ENCODE data around the gene ZBP1.

ZBP1 gene

GRCh38 chr20:57657535-57658446 is 37.6 kb upstream of the ZBP1 start:
- DNase-seq: no peak

GRCh38 chr20:57656821-57657534 is 36.8 kb upstream of the ZBP1 start:
- DNase-seq: no peak

DNA sequence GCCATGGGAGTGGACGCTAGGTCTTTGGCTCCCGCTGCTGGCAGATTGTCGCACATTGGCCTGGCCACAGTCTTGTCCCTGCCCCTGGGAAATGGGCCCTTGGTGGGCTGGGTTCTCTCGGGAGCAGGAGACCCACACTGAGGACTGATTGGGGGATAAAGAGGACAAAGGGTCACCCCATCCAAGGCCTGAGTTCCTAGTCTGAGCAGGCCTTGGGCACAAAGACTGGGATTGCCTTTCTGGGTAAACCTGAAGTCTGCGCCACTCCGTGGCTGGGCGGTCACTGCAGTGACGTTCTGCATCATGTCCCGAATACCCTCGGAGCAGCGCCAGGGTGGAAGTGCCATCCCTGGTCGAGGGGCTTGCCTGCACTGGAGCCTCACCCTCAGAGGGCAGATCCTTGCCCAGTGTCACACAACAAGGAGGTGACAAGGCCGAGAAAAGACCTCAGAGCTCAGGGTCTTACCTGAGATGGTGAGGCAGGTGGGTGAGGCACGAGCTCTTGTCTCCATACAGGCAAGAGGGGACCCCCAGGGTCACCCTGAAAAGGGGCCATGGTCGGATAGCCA is 36.1 kb upstream of the ZBP1 start:
- no peak for DNase-seq

- no peak for DNase-seq
Measured at GRCh38 chr20:57655809-57656155, 35.6 kb upstream of the ZBP1 start.

DNA sequence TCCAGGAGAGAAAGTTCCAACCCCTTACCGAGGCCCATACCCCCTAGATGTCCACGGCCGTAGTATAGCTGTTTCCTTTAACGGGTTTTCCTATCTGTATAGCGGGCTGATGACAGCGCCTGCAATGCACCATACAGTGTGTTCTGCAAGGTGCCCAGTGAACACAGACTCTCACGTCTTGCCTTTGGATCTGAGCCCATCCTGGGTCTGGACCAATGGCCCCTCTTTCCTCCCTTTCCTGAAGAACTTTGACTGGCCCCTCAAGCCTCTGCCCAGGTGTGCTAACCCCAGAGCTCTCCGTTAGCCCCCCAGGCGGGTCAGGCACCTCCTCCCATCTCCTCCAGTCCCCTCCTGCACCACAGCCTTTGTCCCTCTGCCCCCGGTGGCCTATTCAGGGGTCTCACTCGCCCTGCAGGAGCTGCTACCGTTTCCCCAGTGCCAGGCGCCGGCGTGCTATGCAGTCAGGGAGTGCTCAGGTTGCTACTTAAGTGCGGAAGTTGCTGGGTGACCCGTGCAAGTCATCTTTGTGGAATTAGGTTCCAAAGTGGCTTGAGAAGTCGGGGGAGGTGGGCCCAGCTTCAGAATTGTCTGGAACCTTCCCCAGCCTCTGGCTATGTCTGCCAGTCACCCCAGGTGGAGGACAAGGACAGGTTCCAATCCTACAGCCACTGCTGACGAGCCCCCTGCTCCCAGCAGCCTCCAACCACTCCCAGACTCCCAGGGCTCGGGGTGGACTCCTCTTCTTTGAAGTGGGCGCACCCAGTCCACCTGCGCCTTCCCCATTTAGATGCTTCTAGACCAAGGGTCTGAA is 35.0 kb upstream of the ZBP1 start:
- no peak for DNase-seq

DNA sequence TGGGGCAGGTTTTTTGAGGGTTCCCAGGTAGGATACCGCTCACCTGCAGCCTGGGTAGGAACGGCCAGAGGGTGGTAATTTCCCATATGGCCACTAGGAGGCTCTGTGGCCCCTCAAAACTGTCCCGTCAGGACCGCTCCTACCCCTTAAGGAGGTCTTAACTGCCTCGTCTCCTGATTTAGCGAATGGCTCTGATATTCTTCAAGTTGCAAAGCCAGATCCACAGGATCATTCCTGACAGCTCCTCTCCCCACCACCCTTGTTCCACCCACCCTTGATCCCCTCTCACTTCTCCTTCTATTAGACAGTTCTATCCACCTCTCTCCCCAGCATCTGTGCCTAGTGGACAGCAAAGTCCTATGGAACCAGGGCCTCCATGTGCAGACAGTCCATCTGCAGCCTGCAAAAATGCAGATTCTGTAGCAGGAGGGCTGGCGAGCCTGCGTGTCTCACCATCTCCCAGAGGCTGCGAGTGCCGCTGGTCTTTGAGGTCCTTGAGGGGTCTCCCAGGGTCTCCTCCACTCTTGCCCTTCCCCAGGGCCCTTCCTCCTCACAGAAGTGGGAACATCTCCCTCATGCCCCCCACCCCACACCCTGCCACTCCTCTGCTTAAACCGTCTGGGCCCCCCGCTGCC is 34.3 kb upstream of the ZBP1 start:
- DNase-seq: peak; percentile 5 to 45

- DNase-seq: no peak
Measured at GRCh38 chr20:57653910-57654309, 33.7 kb upstream of the ZBP1 start.

DNA sequence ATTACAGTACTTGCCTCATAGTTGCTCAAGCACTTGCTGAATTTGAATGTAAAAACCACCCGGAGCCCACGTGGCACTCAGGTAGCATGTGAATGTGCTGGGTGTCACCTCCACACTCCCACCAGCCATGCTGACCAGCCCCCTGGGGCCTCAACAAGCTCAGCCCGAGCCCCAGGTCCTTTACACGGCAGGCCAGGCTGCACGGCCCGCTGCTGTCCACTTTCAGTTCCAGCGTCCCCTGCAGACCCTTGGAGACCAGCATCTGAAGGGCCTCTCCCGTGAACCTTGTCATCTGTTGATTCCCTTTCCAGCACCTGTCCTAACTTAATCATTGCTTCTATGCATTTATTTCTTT is 33.3 kb upstream of the ZBP1 start:
- no peak for DNase-seq

DNA sequence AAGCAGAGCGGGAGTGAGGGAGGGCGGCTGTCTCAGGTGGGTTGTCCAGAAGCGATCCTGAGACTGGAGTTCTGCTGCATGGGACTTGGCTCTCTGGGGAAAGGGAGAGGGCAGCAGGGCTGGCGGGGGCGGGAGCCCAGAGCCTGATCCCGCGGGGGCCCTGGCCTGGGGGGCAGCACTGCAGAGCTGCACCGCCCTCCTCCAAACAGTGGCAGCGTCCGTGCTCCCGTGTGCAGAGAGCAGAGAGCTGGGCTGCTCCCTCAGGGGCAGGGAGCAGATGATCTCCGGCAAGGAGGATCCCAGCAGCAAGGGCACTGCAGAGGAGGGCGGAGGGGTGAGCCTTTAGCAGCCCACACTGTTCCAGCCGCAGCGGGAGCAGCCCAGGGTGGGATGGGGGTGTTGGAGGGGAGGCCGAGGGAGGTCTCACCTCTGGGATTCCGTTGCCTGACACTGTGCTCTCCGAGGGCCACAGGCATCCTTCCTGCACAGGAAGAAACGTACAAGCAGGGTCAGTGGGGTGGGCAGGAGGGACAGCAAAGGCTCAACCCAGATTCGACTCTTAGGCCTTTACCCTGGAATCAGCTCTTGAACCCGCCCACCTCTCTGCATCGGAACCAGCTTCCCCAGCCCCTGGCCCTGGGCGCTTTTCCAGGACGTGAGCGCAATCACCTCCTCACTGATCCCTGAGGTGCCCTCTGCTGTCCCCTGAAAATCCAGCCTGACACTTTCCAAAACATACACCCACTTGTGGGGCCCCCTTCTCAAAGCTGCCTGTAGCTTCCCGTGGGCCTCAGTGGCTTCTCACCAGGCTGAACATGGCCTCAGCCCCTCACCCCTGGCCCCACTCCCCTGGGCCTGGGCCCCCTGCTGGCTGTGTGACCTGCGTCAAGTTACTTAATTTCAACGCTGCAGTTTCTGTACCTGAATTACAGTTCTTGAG is 32.6 kb upstream of the ZBP1 start:
- no peak for DNase-seq

GRCh38 chr20:57651881-57652605 is 31.8 kb upstream of the ZBP1 start:
- no peak for DNase-seq

DNA sequence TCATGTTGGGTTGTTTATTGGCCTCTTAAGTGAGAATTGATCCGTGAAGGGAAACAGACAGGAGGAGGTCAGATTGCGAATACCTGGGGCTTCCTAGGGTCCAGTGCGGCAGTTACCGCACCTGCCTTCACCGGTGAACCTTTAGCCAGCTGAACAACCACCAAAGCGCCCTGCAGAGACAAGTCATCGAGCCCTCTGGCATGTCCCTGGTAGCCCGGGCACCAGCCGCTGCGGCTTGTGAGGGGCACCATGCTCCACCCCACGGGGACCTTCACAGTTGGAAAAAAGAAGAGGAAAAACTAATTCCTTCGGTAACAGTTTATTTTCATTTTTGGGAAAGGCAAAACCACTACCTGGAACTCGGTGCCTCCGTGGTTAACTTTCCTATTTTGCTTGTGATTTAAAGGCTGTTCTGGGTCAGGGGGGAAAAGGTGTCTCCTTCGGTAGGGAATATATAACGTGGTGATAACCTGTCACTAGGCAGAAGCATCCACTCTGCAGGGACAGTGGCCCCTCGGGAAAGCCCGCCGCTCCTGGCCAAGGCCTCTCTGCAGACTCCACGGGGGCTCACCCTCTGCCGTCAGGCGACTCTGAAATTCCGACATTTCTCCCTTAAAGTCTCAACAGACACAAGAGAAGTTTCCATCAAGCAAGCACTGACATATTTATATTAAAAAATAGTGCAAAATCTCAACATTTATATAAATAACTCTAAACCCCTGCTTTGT is 30.7 kb upstream of the ZBP1 start:
- DNase-seq: no peak

DNA sequence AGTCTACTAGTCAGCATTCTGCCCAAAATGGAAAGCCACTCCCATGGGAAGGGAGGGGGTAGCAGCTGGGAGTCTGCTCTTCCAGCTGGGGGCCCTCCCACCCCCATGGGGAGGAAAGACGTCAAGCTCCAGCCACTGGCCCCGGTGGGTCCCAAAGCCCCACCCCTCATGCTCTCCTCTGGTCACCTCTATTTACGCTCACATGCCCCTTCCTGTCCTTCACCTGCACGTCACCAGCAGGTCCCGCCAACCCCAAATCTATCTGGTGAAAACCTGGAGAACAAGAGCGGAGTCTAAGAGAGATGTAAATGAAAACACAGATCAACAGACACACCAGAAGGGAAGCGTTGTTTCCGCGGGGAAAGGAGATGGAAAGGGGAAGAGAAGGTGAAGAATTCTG is 30.0 kb upstream of the ZBP1 start:
- no peak for DNase-seq

DNA sequence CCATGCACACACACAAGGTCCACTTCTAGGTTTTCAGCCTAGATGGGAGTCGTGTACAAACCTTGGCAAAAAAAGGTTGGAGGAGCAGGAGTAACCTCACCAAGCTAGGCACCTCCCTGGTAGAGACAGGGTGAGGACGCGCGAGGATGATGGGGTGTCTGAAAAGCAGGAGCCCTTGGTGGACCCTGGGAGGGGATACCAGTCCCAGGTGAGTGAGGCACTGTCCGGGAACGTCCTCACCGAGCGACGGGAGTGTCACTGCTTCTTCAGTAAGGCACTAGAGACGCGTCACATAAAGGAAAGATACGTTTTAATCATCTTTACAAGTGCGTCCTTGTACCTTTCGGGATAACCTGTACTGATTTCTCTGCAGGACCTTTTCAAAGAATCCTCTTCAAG is 29.4 kb upstream of the ZBP1 start:
- no peak for DNase-seq

DNA sequence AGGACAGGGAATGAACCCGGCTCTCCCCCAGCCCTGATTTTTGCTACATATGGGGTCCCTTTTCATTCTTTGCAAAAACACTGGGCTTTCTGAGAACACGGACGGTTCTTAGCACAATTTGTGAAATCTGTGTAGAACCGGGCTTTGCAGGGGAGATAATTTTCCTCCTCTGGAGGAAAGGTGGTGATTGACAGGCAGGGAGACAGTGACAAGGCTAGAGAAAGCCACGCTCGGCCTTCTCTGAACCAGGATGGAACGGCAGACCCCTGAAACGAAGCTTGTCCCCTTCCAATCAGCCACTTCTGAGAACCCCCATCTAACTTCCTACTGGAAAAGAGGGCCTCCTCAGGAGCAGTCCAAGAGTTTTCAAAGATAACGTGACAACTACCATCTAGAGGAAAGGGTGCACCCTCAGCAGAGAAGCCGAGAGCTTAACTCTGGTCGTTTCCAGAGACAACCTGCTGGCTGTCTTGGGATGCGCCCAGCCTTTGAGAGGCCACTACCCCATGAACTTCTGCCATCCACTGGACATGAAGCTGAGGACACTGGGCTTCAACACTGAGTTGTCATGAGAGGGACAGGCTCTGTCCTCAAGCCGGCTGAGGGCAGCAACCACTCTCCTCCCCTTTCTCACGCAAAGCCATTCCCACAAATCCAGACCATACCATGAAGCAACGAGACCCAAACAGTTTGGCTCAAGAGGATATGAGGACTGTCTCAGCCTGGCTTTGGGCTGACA is 28.8 kb upstream of the ZBP1 start:
- DNase-seq: no peak

DNA sequence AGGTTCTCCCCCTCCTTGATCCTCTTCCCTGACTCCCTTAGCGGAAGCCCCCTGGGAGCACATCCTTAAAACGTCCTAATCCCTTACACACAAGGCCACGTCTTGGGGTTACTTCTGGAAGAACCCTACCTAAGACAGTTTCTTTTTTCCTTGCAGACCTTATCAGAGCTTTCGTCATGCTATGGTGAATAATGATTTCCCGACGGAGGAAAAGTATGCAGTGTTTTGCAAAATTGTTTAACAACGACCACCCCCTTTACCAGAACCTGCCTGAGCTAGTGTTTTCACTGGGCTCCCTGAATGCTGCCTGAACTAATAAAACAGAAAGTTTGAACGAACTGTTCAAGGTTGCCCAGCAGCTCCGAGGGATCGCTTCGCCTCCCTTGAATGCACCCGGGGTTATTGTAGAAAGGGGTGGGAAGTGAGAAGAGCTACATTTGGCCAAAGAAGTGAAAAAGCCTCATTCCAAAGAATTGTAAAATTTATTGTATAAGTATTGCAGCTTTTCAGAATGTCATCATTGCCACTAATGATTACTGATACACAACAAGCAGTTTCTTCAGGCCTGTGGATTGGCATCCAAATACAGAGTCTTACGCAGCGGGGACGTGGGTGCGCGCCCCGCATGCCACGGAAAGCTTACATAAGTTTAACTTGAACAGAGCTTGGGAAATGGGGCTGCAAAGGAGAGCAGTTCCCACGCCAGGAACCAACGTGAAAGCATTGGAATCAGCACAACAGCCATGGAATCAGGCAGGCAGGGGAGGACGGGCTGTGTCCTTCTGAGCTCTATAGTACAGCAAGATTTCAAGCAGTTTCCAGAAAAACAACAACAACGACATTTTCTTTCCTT is 27.9 kb upstream of the ZBP1 start:
- DNase-seq: no peak

DNA sequence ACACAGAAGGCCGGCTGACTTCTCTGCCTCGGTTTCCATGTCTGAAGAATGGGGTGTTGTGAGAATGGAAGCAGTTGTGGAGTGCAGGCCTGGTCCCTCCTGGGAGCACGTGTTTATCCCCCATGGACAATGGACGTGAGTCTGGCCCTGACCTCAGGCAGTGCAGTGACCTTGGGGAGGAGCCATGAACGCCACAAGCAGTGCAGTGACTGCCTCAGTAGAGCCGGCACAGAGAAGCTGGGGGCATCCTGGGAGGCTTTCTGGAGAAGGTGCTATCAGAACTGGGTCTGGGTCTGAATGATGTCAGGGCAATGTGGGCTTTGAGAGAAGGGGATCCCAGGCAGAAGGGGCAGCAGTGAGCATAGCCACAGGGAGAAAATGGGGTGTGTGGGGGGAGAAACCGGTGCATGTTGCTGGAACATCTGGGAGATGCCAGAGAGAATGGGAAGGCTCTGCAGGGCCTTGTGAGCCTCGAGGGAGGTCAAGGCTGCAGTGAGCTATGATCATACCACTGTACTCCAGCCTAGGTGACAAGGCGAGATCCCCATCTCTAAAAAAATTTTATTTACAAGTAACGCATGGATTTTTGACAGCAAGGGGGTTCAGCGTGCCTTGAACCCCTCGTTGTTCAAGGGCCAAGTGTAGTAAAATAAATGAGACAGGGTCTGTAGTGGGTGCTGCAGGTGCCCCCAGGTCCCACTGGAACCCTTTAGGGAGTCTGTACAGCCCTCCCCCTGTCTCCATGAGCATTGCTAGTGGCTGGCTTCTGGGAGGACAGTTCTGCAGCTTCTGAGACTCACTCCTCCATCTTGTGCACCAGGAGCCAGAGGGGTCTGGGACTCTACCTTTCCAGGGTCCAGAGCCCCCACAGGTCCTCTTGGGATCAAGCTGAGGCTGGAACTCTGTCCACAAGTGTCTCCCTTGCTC is 27.0 kb upstream of the ZBP1 start:
- no peak for DNase-seq

GRCh38 chr20:57638895-57639236 is 18.6 kb upstream of the ZBP1 start:
- DNase-seq: no peak

Data from NCI-H1930 (cell line).